Endothelial cell of umbilical vein (primary cell): ENCODE measurements around the gene BCAS3. TPM values are rescaled to one million over a fixed set of nuclear protein-coding genes. Genes with fewer than 3 reads are reported as not detected.

Source experiments
- BruUV-seq: library from RNA; stranded (reverse); fragments of 400-500 nt; replicated peaks from 2 replicates; lab custom pipeline; 2021; lab: Mats Ljungman, UMichigan
- CTCF ChIA-PET: fragments of 300-600, 350-600 bp; sonication (Branson Sonifier 250); formaldehyde crosslinking; loops from one replicate; lab custom pipeline; 2021; ENCODE audit warnings: antibody characterized with exemption, inconsistent platforms; lab: Charles Lee
- POLR2A ChIA-PET: fragments of 300-600, 350-600 bp; sonication (Branson Sonifier 250); formaldehyde crosslinking; loops from one replicate; lab custom pipeline; 2021; ENCODE audit warnings: antibody characterized with exemption, inconsistent platforms; lab: Charles Lee
- DNase-seq: peaks from one replicate; pipeline ENCODE4 v3.0.0-alpha.2; 2011; ENCODE audit warnings: low read depth, low spot score
- FAIRE-seq: peaks from 2 replicates; lab custom pipeline; 2011; peaks lifted over from hg19 to GRCh38; lab: Jason Lieb, UNC
- H2AFZ ChIP-seq: 2 replicates; pipeline ENCODE4 v1.6.0; 2012; ENCODE audit warnings: low read depth, low read length, control low read depth, inconsistent platforms
- H3K27ac ChIP-seq: 2 replicates; pipeline ENCODE4 v1.5.1; 2011; ENCODE audit warnings: low read depth, mild to moderate bottlenecking, control low read depth, low read length, moderate library complexity; ENCODE audit not compliant: insufficient read depth
- H3K27me3 ChIP-seq, 2 experiments: 2 replicates each; pipeline versions ENCODE4 v1.6.0 to v1.6.1; 2011; ENCODE audit warnings: low read length in 2 of 2, mixed read lengths in 1 of 2; ENCODE audit not compliant: control insufficient read depth in 2 of 2, insufficient read depth in 2 of 2
- H3K36me3 ChIP-seq, 2 experiments: 2 replicates in 1 of 2; 3 replicates in 1 of 2; pipeline ENCODE4 v1.5.1; 2011; ENCODE audit warnings: low read length in 2 of 2, mild to moderate bottlenecking in 1 of 2, moderate library complexity in 1 of 2; ENCODE audit not compliant: control insufficient read depth in 2 of 2, insufficient read depth in 2 of 2; ENCODE audit errors: extremely low read depth in 1 of 2
- H3K4me1 ChIP-seq: 3 replicates; pipeline ENCODE4 v1.5.1; 2011; ENCODE audit warnings: mild to moderate bottlenecking, low read length; ENCODE audit not compliant: control insufficient read depth, insufficient read depth; ENCODE audit errors: extremely low read depth
- H3K4me2 ChIP-seq: 2 replicates; pipeline ENCODE4 v1.6.1; 2011; ENCODE audit warnings: low read length, control low read depth, mixed read lengths; ENCODE audit not compliant: insufficient read depth
- H3K4me3 ChIP-seq, 3 experiments: fragments of 200-600 bp in 1 of 3; sonication (generic), shearing (Covaris generic) in 1 of 3; replicated peaks in 1 of 3; 2 replicates each; pipeline ENCODE4 v1.5.1; 2011 to 2016; ENCODE audit warnings: control low read depth in 3 of 3, low read length in 3 of 3, mild to moderate bottlenecking in 2 of 3, inconsistent platforms in 1 of 3, low read depth in 1 of 3, moderate library complexity in 1 of 3; ENCODE audit not compliant: insufficient read depth in 1 of 3
- H3K79me2 ChIP-seq: 2 replicates; pipeline ENCODE4 v1.6.0; 2012; ENCODE audit warnings: low read length, inconsistent platforms; ENCODE audit not compliant: control insufficient read depth, insufficient read depth
- H3K9ac ChIP-seq: replicated peaks from 2 replicates; pipeline ENCODE3; 2011; ENCODE audit warnings: low read length, control low read depth; ENCODE audit not compliant: insufficient read depth; ENCODE audit errors: extremely low read depth
- H3K9me1 ChIP-seq: replicated peaks from 3 replicates; pipeline ENCODE4 v1.6.0; 2011; ENCODE audit warnings: mild to moderate bottlenecking, low read length; ENCODE audit not compliant: control insufficient read depth, insufficient read depth; ENCODE audit errors: extremely low read depth
- H3K9me3 ChIP-seq: replicated peaks from 2 replicates; pipeline ENCODE4 v1.5.1; 2012; ENCODE audit warnings: low read length, inconsistent platforms; ENCODE audit not compliant: control insufficient read depth, insufficient read depth
- H4K20me1 ChIP-seq: replicated peaks from 2 replicates; pipeline ENCODE3; 2011; ENCODE audit warnings: mild to moderate bottlenecking, low read length; ENCODE audit not compliant: control insufficient read depth, insufficient read depth; ENCODE audit errors: extremely low read depth
- CTCF ChIP-seq, 2 donors: IDR thresholded peaks; 1 replicate in 1 of 2; 2 replicates in 1 of 2; pipeline ENCODE4 v1.5.1; 2011; ENCODE audit warnings: low read length in 2 of 2, mild to moderate bottlenecking in 2 of 2, moderate library complexity in 2 of 2, control low read depth in 1 of 2, inconsistent platforms in 1 of 2, low read depth in 1 of 2; ENCODE audit not compliant: insufficient read depth in 1 of 2; ENCODE audit errors: extremely low read depth in 1 of 2
- EZH2 ChIP-seq: IDR thresholded peaks from 2 replicates; pipeline ENCODE4 v1.6.1; 2012; ENCODE audit warnings: borderline replicate concordance, low read depth, mild to moderate bottlenecking, moderate library complexity, low read length, inconsistent platforms; ENCODE audit not compliant: severe bottlenecking
- FOS ChIP-seq: IDR thresholded peaks from 2 replicates; pipeline ENCODE4 v1.6.1; 2011; ENCODE audit warnings: mild to moderate bottlenecking, low read length, moderate library complexity, borderline replicate concordance; ENCODE audit not compliant: insufficient read depth
- GATA2 ChIP-seq: IDR thresholded peaks from 2 replicates; pipeline ENCODE4 v1.7.0; 2011; ENCODE audit warnings: low read depth, mild to moderate bottlenecking, moderate library complexity, mixed read lengths, low read length; ENCODE audit not compliant: insufficient read length, insufficient read depth
- JUN ChIP-seq: IDR thresholded peaks from 2 replicates; pipeline ENCODE4 v1.6.1; 2011; ENCODE audit warnings: borderline replicate concordance, low read depth; ENCODE audit not compliant: insufficient read length, insufficient read depth
- MAX ChIP-seq: IDR thresholded peaks from 2 replicates; pipeline ENCODE4 v1.6.1; 2011; ENCODE audit not compliant: insufficient read depth, insufficient read length
- MYC ChIP-seq: IDR thresholded peaks from one replicate; pipeline ENCODE4 v1.6.1; 2011; ENCODE audit warnings: mild to moderate bottlenecking, low read depth, low read length
- POLR2A ChIP-seq: IDR thresholded peaks from 2 replicates; pipeline ENCODE4 v1.6.1; 2012; ENCODE audit warnings: low read depth, mild to moderate bottlenecking, control low read depth, low read length
- POLR2AphosphoS5 ChIP-seq: IDR thresholded peaks from 2 replicates; pipeline ENCODE4 v1.6.1; 2012; ENCODE audit warnings: low read depth, mild to moderate bottlenecking, control low read depth, low read length, moderate library complexity; ENCODE audit not compliant: insufficient read depth
- dilution Hi-C: fragments of 300-500 bp; cut with MboI; formaldehyde crosslinking; loops from one replicate; pipeline ENCODE4 v1.15.0; 2019; ENCODE audit warnings: low sequenced_read_pairs; ENCODE audit not compliant: extremely low pct_ligation_motif_present
- intact Hi-C: fragments of 100-400 bp; cut with micrococcal nuclease; formaldehyde crosslinking; loops from one replicate; pipeline ENCODE4 v1.10.0; 2022
- polyA plus RNA-seq, 4 experiments: library from polyadenylated mRNA; depleted of rRNA in 3 of 4; stranded (reverse) in 3 of 4; unstranded in 1 of 4; fragments of >200 nt; gene quantifications; 2 replicates each; pipeline versions ENCODE4 v1.2.1 to v1.2.3, GENCODE V29; 2011 to 2012; ENCODE audit warnings: missing spikeins in 1 of 4
- total RNA-seq: library from RNA; stranded (reverse); gene quantifications from 2 replicates; pipeline ENCODE4 v1.2.3, GENCODE V29; 2021

Gene BCAS3
- total and polyA plus RNA-seq, 2 donors (not counting 3 experiments of a cell fraction or from before 2014, with no cell fraction given), result 8.2 to 16.0 TPM

GRCh38 chr17:61029181-61029580, 351.5 kb downstream of the BCAS3 start:
- Histone ChIP-seq H4K20me1 (no peaks in the 10 kb centered on the region), H3K4me3 (no peak overlapping the region), H3K9me3 (no peaks in the 10 kb centered on the region), H2AFZ (no peak overlapping the region), H3K9ac (no peak overlapping the region), H3K79me2 (no peaks in the 10 kb centered on the region), H3K27ac (no peak overlapping the region), H3K36me3 (no peaks in the 10 kb centered on the region), H3K27me3 (no peaks in the 10 kb centered on the region), H3K9me1 (no peaks in the 10 kb centered on the region), H3K4me1 (no peaks in the 10 kb centered on the region), H3K4me2 (no peak overlapping the region)
- FAIRE-seq, result no peak
- POLR2A ChIA-PET, result no interaction called here
- TF ChIP-seq FOS (no peak), MYC (no peak), GATA2 (no peak), POLR2AphosphoS5 (no peak), JUN (no peak), MAX (no peak), EZH2 (no peak), POLR2A (no peak), CTCF (IDR thresholded peaks at IDR 0.05; ENCODE audit: extremely low read depth in 1 of 2, insufficient read depth in 1 of 2, low read depth in 1 of 2, low read length in 2 of 2) (no peak)
- DNase-seq, result no peak
- CTCF ChIA-PET, result interaction anchor here (1.0 to 1.4 kb wide), 2 partner anchors 16 to 36 kb away, joined by 3 read pairs; no protein-coding TSS in a partner anchor
- dilution Hi-C loops, result no loop called here
- no TSS peak for BruUV-seq
- intact Hi-C loops, result no loop called here
